ENCODE measurements around the gene POU6F1. TPM values are rescaled to one million over a fixed set of nuclear protein-coding genes. Genes with fewer than 3 reads are reported as not detected.

Gene POU6F1, protein sequence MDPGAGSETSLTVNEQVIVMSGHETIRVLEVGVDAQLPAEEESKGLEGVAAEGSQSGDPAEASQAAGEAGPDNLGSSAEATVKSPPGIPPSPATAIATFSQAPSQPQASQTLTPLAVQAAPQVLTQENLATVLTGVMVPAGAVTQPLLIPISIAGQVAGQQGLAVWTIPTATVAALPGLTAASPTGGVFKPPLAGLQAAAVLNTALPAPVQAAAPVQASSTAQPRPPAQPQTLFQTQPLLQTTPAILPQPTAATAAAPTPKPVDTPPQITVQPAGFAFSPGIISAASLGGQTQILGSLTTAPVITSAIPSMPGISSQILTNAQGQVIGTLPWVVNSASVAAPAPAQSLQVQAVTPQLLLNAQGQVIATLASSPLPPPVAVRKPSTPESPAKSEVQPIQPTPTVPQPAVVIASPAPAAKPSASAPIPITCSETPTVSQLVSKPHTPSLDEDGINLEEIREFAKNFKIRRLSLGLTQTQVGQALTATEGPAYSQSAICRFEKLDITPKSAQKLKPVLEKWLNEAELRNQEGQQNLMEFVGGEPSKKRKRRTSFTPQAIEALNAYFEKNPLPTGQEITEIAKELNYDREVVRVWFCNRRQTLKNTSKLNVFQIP
- total RNA-seq, result 31.9 TPM

DNA sequence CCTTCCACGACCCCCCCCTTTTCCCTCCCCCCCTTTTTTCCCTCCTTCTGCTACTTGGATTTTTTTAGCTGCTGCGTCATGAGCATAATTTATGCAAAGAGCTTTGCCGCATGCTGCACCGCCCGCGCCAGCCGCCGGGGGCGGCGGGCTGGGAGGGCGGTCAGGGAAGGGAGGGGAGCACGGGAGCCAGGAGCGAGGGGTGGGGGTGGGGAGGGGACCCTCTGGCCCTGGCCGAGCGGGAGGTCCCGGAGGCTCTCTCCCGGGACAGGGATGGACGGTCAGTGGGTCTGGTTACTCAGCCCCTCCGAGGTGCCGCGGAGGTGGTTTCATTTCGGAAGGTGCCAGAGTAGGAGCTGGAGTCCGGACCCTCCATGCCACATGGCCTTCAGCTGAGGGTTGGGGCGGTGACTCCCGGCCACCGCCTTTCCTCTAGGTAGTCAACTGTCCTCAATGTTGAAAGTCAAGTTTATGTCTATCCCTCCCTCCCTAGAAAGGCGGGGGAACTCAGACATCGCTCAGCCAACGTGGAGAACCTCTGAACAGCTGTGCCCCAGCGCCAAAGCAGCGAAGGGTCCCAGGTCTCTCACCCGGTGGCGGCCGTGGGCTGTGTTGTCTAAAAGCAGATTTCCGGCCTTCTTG lies at the start of gene POU6F1:
Gene POU6F1 (minus strand): TSS at position 95 of the 639 bp plus-strand sequence. CDS start 11,226 bp downstream, outside the sequence.

DNA sequence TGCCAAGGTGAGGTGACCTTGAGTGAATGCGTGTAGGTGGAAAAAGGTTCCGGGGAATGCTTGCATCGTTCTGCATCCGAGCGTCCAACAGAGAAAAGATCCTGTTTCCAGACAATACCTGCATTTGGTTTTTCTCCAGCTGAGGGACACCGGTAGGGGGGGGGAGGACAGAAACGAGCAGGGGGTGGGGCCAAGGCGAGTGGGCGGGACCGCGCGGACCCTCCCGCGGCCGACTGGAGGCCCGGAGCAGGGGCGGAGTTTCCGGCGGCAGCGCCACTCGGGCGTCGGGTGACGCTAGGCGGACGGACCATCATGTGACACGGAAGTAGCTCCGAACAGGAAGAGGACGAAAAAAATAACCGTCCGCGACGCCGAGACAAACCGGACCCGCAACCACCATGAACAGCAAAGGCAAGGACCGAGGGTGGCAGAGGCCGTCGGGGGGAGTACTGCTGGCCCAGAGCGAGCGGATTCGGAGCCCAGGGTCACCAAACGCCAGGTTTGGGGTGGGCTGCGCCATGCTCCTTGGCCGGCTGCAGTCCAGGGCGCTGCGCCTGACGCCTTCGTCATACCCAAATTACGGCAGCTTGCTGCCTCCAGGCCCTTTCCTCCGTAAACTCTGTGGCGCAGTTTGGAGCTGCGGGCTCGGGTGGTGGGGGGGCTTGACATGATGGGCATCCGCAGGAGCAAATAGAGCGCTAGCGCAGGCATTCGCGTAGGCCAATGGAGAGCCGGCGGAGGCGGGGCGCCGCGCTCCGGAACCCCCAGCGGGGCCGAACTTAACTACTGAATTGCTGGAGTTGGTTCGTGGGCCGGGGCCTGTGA lies 20.9 kb upstream of the POU6F1 start, which contains the start of gene DAZAP2:
Gene DAZAP2 (plus strand): TSS at position 317 of the 825 bp plus-strand sequence. CDS start 82 bp downstream, at position 399.

DNA sequence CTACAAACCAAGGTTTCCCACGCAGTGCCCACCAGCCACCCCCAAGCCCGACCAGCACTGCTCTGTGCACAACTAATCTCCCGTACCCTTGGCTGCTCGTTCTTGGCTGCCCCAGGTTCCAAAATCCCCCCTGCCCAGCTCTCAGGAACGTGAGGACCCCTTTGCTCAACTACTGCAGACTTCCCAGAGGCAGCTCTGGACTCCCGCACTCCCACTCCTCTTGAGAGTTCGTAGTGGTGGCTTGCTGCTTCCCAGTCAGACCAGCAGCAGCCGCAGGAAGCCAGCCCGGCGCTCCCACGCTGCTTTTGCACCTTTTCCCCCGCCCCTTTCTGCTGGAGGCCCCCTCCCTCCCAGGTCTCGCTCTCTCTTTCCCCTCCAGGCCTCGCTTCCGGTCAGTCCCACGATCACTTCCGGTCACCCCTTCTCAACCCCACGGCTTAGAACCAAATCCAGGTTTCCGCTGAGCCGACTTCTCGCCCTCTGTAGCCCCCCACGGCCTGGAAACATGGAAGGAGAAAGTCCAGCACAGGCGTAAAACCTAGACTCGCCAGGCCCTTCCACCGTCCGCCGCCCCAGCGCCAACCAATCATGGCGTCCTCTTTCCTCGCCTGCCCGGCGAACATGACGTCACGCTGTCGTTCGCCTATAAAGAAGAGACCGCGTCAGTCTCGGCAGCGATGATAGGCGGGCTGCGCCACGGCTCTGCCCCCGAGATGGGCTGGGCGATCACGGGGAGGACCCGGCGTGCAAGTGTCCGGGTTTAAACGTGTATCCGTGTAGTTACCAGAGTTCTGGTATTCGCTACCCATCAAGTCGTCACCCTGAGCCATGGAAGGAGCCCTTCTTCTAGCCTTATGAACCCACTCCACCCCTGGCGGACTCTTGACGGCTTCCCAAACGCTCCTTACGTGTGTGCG lies 45.1 kb downstream of the POU6F1 start, which contains the start of gene TFCP2:
Gene TFCP2 (minus strand): TSS at position 621 of the 917 bp plus-strand sequence. CDS start 713 bp downstream, outside the sequence.

Small RNAs within 50 kb of the gene (small RNA-seq; reads per million reads assigned to genes)
- gene RF00019 (ENCODE audit: low replicate concordance), result not detected
- not detected for gene RNU6-199P (ENCODE audit: low replicate concordance)

Other genes starting within 250 kb of the POU6F1 start
- 154 TPM for gene SLC11A2, start 191.7 kb downstream of the POU6F1 start, total RNA-seq
- 63.9 TPM for gene LETMD1, start 169.7 kb downstream of the POU6F1 start, total RNA-seq
- gene CSRNP2, start 134.5 kb downstream of the POU6F1 start, total RNA-seq, result 97.0 TPM
- 23.8 TPM for gene TFCP2, start 44.9 kb downstream of the POU6F1 start, total RNA-seq
- 80.1 TPM for gene DAZAP2, start 20.8 kb upstream of the POU6F1 start, total RNA-seq
- gene SMAGP, start 52.4 kb upstream of the POU6F1 start, total RNA-seq, result 1.6 TPM
- gene BIN2, start 106.1 kb upstream of the POU6F1 start, total RNA-seq, result 0.63 TPM
- gene CELA1, start 128.6 kb upstream of the POU6F1 start, total RNA-seq, result not detected
- not detected for gene GALNT6, start 173.3 kb upstream of the POU6F1 start, total RNA-seq
- gene SLC4A8, start 206.8 kb upstream of the POU6F1 start, total RNA-seq, result 66.7 TPM

Measured in parietal lobe (tissue), 2 donors.